Ectodermal cell (in vitro differentiated cells): Measurements from ENCODE around the gene RTN4RL1.

Experiments
- H3K27ac ChIP-seq: 2 replicates; pipeline ENCODE4 v1.7.0; 2013; ENCODE audit warnings: mild to moderate bottlenecking, low read depth, low read length; ENCODE audit not compliant: insufficient read depth, poor library complexity, severe bottlenecking
- H3K27me3 ChIP-seq: 2 replicates; pipeline ENCODE4 v1.7.0; 2013; ENCODE audit warnings: mild to moderate bottlenecking, low read length; ENCODE audit not compliant: insufficient read depth, control insufficient read depth, poor library complexity, severe bottlenecking
- H3K36me3 ChIP-seq: one replicate; pipeline ENCODE4 v1.7.0; 2013; ENCODE audit warnings: low read length; ENCODE audit not compliant: control insufficient read depth, insufficient read depth
- H3K4me1 ChIP-seq: one replicate; pipeline ENCODE4 v1.7.0; 2013; ENCODE audit warnings: low read length; ENCODE audit not compliant: control insufficient read depth, insufficient read depth
- H3K4me3 ChIP-seq: 2 replicates; pipeline ENCODE4 v1.7.0; 2013; ENCODE audit warnings: low read depth, low read length, control low read depth; ENCODE audit not compliant: insufficient read depth
- H3K9me3 ChIP-seq: 2 replicates; pipeline ENCODE4 v1.7.0; 2013; ENCODE audit warnings: mild to moderate bottlenecking, low read length, moderate library complexity; ENCODE audit not compliant: control insufficient read depth
- WGBS, 2 experiments: methylation state at CpG; one replicate each; pipeline ENCODE4 v1.1.7; 2013; ENCODE audit warnings: missing lambda C conversion rate in 2 of 2; 5-methylcytosine and 5-hydroxymethylcytosine counted together

RTN4RL1 gene

DNA sequence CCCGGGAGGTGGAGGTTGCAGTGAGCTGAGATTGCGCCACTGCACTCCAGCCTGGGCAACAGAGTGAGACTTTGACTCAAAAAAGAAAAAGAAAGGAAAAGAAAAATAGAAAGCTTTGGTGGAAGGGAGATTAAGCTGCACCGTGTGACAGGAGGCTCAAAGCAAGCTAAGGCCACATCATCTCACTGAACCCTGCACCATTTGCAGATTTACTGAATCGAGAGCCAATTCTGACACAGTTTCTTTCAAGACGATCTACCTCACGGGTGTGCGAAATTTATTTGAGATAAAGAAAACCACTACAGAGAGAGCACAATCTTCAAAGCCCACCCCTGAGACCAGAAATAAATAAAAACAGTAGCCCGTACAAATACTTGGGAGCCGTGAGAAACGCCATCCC lies 49.6 kb downstream of the RTN4RL1 start:
- Histone ChIP-seq H3K27ac (no peak overlapping the region), H3K36me3 (no peaks in the 10 kb centered on the region), H3K4me3 (no peak overlapping the region), H3K9me3 (no peaks in the 10 kb centered on the region), H3K4me1 (peaks cover 22% of the 10 kb centered on the region), H3K27me3 (peaks cover 5% of the 10 kb centered on the region)
- WGBS, 2 experiments, result 84% methylated on average over 10 of the region's 10 CpGs

DNA sequence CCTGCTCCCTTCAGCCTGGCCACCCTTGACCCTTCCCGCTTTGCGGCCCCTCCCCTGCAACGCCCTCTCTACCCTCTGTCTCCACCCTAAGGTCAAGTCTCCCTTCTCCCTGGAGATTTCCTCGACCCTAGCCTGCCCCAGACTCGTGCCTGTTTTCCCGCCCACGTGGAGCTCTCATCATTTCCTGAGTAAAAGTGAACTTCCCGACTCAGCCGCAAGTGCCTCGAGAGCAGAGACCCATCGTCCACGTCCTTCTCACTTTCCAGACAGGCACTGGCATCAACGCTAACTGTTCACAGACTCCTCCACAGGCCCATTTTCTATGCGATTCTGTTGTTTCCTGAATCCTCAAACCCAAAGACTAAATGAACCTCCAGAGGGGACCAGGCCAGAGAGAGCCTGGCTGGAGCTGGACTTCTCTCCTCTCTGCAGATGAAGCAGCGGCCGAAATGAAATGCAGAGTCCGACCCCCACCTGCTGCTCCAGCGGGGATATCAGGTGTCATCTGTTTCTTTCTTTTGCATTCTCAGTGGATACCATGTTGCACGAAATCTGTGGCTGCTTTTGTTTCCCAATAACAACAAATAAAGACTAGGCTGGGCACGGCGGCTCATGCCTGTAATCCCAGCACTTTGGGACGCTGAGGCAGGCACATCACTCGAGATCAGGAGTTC lies 52.5 kb downstream of the RTN4RL1 start:
- H3K36me3 ChIP-seq, result no peaks in the 10 kb centered on the region
- peaks cover 5% of the 10 kb centered on the region for H3K27me3 ChIP-seq
- 79 to 81% methylated on average over 23 of the region's 23 CpGs for WGBS, 2 experiments
- H3K27ac ChIP-seq, result no peak overlapping the region
- H3K4me3 ChIP-seq, result no peak overlapping the region
- peaks cover 16% of the 10 kb centered on the region for H3K4me1 ChIP-seq
- no peaks in the 10 kb centered on the region for H3K9me3 ChIP-seq

DNA sequence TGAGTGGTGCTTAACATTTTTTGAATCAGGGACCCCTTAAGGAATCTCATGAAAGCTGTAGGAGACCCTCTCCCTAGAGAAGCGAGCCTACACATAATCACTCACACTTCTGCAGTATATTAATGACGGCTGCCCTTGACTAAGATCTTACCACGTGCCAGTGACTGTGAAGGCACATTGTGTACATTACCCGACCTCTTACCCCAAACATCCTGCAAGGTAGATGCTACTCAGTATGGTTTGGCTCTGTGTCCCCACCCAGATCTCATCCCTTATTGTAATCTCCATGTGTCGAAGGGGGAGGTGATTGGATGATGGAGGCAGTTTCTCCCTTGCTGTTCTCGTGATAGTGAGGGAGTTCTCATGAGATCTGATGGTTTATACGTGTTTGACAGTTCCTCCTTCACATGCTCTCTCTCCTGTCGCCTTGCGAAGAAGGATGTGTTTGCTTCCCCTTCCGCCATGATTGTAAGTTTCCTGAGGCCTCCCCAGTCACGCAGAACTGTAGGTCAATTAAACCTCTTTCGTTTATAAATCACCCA lies 54.2 kb downstream of the RTN4RL1 start:
- H3K4me3 ChIP-seq, result no peak overlapping the region
- H3K27me3 ChIP-seq, result no peaks in the 10 kb centered on the region
- no peak overlapping the region for H3K27ac ChIP-seq
- no peaks in the 10 kb centered on the region for H3K9me3 ChIP-seq
- WGBS, 2 experiments, result 92 to 93% methylated on average over 11 to 12 of the region's 12 CpGs
- H3K4me1 ChIP-seq, result peaks cover 18% of the 10 kb centered on the region
- no peaks in the 10 kb centered on the region for H3K36me3 ChIP-seq

DNA sequence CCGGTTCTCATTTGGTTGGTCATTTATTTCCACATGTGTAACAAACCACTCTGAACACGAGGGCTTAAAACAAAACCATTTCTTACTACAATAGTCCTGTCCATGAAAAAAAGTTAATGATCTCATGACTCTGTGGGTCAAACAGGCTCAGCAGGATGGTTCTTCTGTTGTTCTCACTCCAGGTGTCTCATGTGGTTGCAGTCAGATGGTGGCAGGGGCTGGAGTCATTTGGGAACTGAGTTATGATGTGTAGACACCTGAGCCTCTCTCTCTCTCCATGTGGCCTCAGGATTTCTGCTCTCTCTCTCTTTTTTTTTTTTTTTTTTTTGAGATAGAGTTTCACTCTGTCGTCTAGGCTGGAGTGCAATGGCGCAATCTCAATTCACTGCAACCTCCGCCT lies 55.4 kb downstream of the RTN4RL1 start:
- Histone ChIP-seq H3K9me3 (no peaks in the 10 kb centered on the region), H3K27me3 (no peaks in the 10 kb centered on the region), H3K27ac (no peak overlapping the region), H3K4me1 (peaks cover 23% of the 10 kb centered on the region), H3K4me3 (no peak overlapping the region), H3K36me3 (no peaks in the 10 kb centered on the region)
- WGBS, 2 experiments, result 81 to 83% methylated on average over 4 to 5 of the region's 5 CpGs

DNA sequence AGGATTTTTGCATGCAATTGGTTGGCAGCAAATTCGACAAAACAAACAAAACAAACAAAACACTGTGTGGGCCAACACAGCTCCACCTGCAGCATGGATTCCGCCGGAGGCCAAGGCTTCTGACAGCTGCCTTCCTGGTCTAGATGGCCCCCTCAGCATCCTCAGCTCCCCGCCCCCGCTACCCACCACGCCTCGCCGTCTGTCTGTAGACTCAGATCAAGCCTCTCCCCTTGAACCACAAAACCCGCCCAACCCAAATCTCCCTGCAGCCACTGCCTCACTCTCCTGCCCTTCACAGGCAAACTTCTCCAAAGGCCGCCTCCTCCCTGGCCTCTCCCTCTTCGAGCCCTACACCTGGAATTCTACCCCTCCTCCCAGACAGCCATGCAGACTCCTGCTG lies 57.9 kb downstream of the RTN4RL1 start:
- Histone ChIP-seq H3K9me3 (no peaks in the 10 kb centered on the region), H3K4me3 (no peak overlapping the region), H3K27me3 (no peaks in the 10 kb centered on the region), H3K4me1 (peaks cover 18% of the 10 kb centered on the region), H3K27ac (no peak overlapping the region), H3K36me3 (no peaks in the 10 kb centered on the region)
- WGBS, 2 experiments, result 35 to 41% methylated on average over 11 of the region's 11 CpGs

DNA sequence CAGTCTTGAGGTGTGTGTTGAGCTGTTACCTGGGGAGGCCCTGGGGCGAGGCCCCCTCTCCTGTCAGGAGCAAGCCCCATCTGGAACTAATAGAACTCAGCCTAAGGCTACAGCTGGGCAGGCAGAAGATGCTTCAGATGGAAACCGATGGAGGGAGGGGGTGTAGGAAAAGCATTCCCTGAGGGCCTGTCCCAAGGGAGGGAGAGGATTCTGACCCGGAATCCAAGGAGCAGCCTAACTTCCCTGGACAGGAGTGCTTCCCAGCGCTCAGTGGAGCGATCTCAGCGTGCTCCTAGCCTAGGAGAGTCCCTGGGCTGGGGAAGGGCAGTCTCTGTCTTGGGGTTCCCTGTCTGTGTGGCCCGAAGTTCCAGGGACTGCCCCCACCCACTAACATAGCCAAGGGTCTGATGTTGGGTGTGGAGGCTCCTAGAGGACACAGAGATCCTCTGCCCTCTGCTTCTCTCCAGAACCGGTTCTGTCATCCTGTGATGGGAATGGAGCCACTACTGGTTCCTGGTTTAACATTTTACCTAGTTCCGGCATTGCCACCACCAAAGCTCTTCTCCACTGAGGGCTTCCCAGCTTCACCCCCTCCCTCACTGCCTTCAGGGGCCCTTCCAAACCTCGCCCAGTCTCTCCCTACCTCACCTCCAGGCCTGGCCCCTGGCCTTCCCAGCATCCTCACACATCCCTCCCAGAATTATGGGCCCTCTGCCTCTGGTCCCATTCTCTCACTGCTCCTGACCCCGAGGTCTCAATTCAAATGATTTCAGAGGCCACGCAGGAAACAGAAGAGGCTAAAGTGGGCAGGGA lies 58.7 kb downstream of the RTN4RL1 start:
- Histone ChIP-seq H3K36me3 (no peaks in the 10 kb centered on the region), H3K27me3 (no peaks in the 10 kb centered on the region), H3K27ac (no peak overlapping the region), H3K4me3 (no peak overlapping the region), H3K9me3 (no peaks in the 10 kb centered on the region), H3K4me1 (peaks cover 18% of the 10 kb centered on the region)
- WGBS, 2 experiments, result 83 to 84% methylated on average over 12 of the region's 12 CpGs

DNA sequence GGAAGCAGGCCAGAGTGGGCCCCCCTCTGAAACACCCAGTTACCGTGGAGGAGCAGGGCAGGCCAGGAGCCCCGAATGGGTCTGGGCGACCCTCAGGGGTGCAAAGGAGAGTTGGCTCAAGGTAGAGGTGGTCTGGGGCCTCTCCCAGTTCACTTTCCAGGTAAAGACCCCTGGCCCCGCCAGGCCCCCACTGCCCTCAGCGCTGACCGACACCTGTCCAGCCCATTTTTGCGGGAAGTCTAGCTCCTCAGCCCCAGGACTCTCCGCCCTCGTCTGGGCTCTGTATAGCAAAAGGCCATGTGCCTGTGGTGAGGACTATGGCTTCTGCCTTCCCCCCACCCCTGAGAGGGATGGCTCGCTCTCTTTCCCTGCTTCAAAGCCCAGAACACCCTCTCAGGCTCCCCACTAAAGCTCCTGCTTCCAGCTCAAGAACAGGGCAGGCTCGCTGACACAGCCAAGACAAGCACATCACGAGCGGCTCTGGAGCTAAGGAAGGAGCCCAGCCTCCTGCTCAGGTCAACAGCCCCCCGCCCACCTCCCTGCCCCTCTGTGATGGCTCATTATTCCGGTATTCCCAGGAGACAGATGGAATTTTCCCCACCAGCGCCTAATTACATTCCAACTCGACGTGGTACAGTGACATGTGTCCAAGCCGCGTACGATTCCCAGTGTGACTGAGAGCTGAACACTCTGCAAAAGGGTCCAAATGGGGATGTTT lies 59.4 kb downstream of the RTN4RL1 start:
- no peak overlapping the region for H3K27ac ChIP-seq
- no peaks in the 10 kb centered on the region for H3K9me3 ChIP-seq
- H3K4me1 ChIP-seq, result peaks cover 20% of the 10 kb centered on the region
- no peak overlapping the region for H3K4me3 ChIP-seq
- no peaks in the 10 kb centered on the region for H3K36me3 ChIP-seq
- WGBS, 2 experiments, result 88 to 89% methylated on average over 21 of the region's 21 CpGs
- H3K27me3 ChIP-seq, result no peaks in the 10 kb centered on the region

DNA sequence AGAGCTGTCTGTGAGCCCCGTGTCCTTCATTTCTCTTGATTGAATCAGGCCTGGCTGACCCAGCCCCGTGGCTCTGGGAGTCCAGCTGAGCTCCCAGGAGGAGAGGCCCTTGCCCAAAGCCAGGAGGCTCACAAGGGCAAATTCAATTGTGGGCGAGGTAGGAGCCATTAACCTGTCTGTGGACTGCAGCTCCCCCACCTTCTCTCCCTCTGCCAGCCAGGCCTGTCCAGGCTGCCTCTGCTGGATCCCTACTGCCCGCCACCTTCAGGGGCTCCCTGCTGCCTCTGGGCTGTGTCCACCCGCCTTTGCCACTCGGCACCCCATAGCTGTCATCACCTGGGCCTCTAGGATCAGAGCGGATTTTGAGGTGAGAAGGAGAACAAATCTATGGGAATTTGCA lies 61.9 kb downstream of the RTN4RL1 start:
- no peak overlapping the region for H3K27ac ChIP-seq
- peaks cover 29% of the 10 kb centered on the region for H3K4me1 ChIP-seq
- H3K36me3 ChIP-seq, result no peaks in the 10 kb centered on the region
- no peaks in the 10 kb centered on the region for H3K9me3 ChIP-seq
- 86 to 89% methylated on average over 7 of the region's 7 CpGs for WGBS, 2 experiments
- no peak overlapping the region for H3K4me3 ChIP-seq
- H3K27me3 ChIP-seq, result no peaks in the 10 kb centered on the region

DNA sequence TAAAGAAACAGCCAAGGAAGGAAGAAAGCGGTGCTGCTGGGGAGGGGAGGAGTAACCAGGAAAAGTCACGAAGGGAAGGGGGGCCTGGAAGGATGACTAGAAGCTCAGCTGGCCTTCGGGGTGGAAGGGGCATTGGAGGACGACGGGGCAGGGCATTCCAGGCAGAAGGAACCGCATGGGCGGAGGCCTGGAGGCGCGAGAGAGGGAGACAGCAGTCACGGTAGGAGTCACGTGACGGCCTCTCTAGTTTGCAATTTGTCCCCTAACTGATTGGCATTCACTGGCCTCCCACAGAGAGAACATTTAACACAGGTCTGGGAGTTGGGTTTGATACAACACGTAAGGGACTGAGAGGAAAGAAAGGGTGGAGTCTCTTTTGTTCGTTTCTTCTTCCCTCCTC lies 63.9 kb downstream of the RTN4RL1 start:
- Histone ChIP-seq H3K4me1 (peaks cover 20% of the 10 kb centered on the region), H3K9me3 (no peaks in the 10 kb centered on the region), H3K36me3 (no peaks in the 10 kb centered on the region), H3K4me3 (no peak overlapping the region), H3K27me3 (no peaks in the 10 kb centered on the region), H3K27ac (no peak overlapping the region)
- WGBS, 2 experiments, result 28 to 36% methylated on average over 14 of the region's 14 CpGs

DNA sequence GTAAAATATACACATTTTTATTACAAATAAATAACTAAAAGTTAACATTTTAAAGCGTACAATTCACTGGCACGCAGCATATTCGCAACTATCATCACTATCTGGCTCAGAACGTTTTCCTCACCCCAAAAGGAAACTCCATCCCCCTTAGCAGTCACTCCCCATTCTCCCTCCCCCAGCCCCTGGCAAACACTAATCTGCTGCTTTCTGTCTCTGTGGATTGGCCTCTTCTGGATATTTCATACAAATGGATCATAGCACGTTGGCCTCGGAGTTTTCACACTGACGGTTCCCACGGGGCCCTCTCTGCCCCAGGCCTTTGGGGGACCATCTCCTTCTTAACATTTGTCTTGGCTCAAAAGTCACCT lies 64.6 kb downstream of the RTN4RL1 start:
- 72 to 77% methylated on average over 8 of the region's 8 CpGs for WGBS, 2 experiments
- H3K27ac ChIP-seq, result no peak overlapping the region
- H3K4me1 ChIP-seq, result peaks cover 14% of the 10 kb centered on the region
- H3K9me3 ChIP-seq, result no peaks in the 10 kb centered on the region
- H3K27me3 ChIP-seq, result no peaks in the 10 kb centered on the region
- no peaks in the 10 kb centered on the region for H3K36me3 ChIP-seq
- H3K4me3 ChIP-seq, result no peak overlapping the region
